ENCODE data around the gene TNFAIP8L1.
A peak's percentile ranks its signal among the peaks of the same experiment; 100 is the strongest.

Gene TNFAIP8L1

GRCh38 chr19:4613254-4613751 is 26.0 kb upstream of the TNFAIP8L1 start:
- H3K27ac ChIP-seq (ENCODE audit: low read depth, low read length, severe bottlenecking), result no peak overlapping the region
- H3K4me3 ChIP-seq (ENCODE audit: extremely low read depth, insufficient read depth, low read length, poor library complexity, severe bottlenecking), result no peak overlapping the region
- H3K36me3 ChIP-seq (ENCODE audit: control insufficient read depth, insufficient read depth, low read length), result no peaks in the 10 kb centered on the region
- H3K4me1 ChIP-seq (ENCODE audit: control insufficient read depth, insufficient read depth, low read length, poor library complexity, severe bottlenecking), result peaks cover 7% of the 10 kb centered on the region
- no peaks in the 10 kb centered on the region for H3K9me3 ChIP-seq (ENCODE audit: control insufficient read depth, low read length)
- 93 to 98% methylated on average over 5 of the region's 8 CpGs for WGBS, 2 experiments (ENCODE audit: insufficient coverage in 2 of 2)

GRCh38 chr19:4618019-4618418 is 21.3 kb upstream of the TNFAIP8L1 start:
- Histone ChIP-seq H3K36me3 (ENCODE audit: control insufficient read depth, insufficient read depth, low read length) (no peaks in the 10 kb centered on the region), H3K9me3 (ENCODE audit: control insufficient read depth, low read length) (no peaks in the 10 kb centered on the region), H3K4me3 (ENCODE audit: extremely low read depth, insufficient read depth, low read length, poor library complexity, severe bottlenecking) (no peak overlapping the region), H3K27ac (ENCODE audit: low read depth, low read length, severe bottlenecking) (no peak overlapping the region), H3K4me1 (ENCODE audit: control insufficient read depth, insufficient read depth, low read length, poor library complexity, severe bottlenecking) (no peaks in the 10 kb centered on the region)
- WGBS, 2 experiments (ENCODE audit: insufficient coverage in 2 of 2), result 52 to 56% methylated on average over 4 to 6 of the region's 6 CpGs

- Histone ChIP-seq H3K4me3 (ENCODE audit: extremely low read depth, insufficient read depth, low read length, poor library complexity, severe bottlenecking) (no peak overlapping the region), H3K4me1 (ENCODE audit: control insufficient read depth, insufficient read depth, low read length, poor library complexity, severe bottlenecking) (peaks cover 3% of the 10 kb centered on the region), H3K36me3 (ENCODE audit: control insufficient read depth, insufficient read depth, low read length) (no peaks in the 10 kb centered on the region), H3K27ac (ENCODE audit: low read depth, low read length, severe bottlenecking) (no peak overlapping the region), H3K9me3 (ENCODE audit: control insufficient read depth, low read length) (no peaks in the 10 kb centered on the region)
- WGBS, 2 experiments (ENCODE audit: insufficient coverage in 2 of 2), result 74 to 83% methylated on average over 15 of the region's 17 CpGs
Observed at GRCh38 chr19:4619668-4620294, 19.5 kb upstream of the TNFAIP8L1 start.

GRCh38 chr19:4620675-4621074 is 18.6 kb upstream of the TNFAIP8L1 start:
- H3K4me1 ChIP-seq (ENCODE audit: control insufficient read depth, insufficient read depth, low read length, poor library complexity, severe bottlenecking), result peaks cover 3% of the 10 kb centered on the region
- no peak overlapping the region for H3K4me3 ChIP-seq (ENCODE audit: extremely low read depth, insufficient read depth, low read length, poor library complexity, severe bottlenecking)
- H3K36me3 ChIP-seq (ENCODE audit: control insufficient read depth, insufficient read depth, low read length), result no peaks in the 10 kb centered on the region
- WGBS, 2 experiments (ENCODE audit: insufficient coverage in 2 of 2), result 50 to 75% methylated on average over 1 to 2 of the region's 2 CpGs
- H3K9me3 ChIP-seq (ENCODE audit: control insufficient read depth, low read length), result no peaks in the 10 kb centered on the region
- no peak overlapping the region for H3K27ac ChIP-seq (ENCODE audit: low read depth, low read length, severe bottlenecking)

GRCh38 chr19:4622695-4623421 is 16.5 kb upstream of the TNFAIP8L1 start:
- WGBS, 2 experiments (ENCODE audit: insufficient coverage in 2 of 2), result 67% methylated on average over 7 to 9 of the region's 12 CpGs
- no peak overlapping the region for H3K4me3 ChIP-seq (ENCODE audit: extremely low read depth, insufficient read depth, low read length, poor library complexity, severe bottlenecking)
- peaks cover 3% of the 10 kb centered on the region for H3K4me1 ChIP-seq (ENCODE audit: control insufficient read depth, insufficient read depth, low read length, poor library complexity, severe bottlenecking)
- H3K36me3 ChIP-seq (ENCODE audit: control insufficient read depth, insufficient read depth, low read length), result no peaks in the 10 kb centered on the region
- no peak overlapping the region for H3K27ac ChIP-seq (ENCODE audit: low read depth, low read length, severe bottlenecking)
- no peaks in the 10 kb centered on the region for H3K9me3 ChIP-seq (ENCODE audit: control insufficient read depth, low read length)

GRCh38 chr19:4624301-4624700 is 15.0 kb upstream of the TNFAIP8L1 start:
- H3K4me3 ChIP-seq (ENCODE audit: extremely low read depth, insufficient read depth, low read length, poor library complexity, severe bottlenecking), result no peak overlapping the region
- no peaks in the 10 kb centered on the region for H3K36me3 ChIP-seq (ENCODE audit: control insufficient read depth, insufficient read depth, low read length)
- 80 to 96% methylated on average over 2 to 3 of the region's 5 CpGs for WGBS, 2 experiments (ENCODE audit: insufficient coverage in 2 of 2)
- H3K27ac ChIP-seq (ENCODE audit: low read depth, low read length, severe bottlenecking), result no peak overlapping the region
- no peaks in the 10 kb centered on the region for H3K9me3 ChIP-seq (ENCODE audit: control insufficient read depth, low read length)
- peaks cover 3% of the 10 kb centered on the region for H3K4me1 ChIP-seq (ENCODE audit: control insufficient read depth, insufficient read depth, low read length, poor library complexity, severe bottlenecking)

- Histone ChIP-seq H3K27ac (ENCODE audit: low read depth, low read length, severe bottlenecking) (no peak overlapping the region), H3K4me1 (ENCODE audit: control insufficient read depth, insufficient read depth, low read length, poor library complexity, severe bottlenecking) (peaks cover 3% of the 10 kb centered on the region), H3K9me3 (ENCODE audit: control insufficient read depth, low read length) (no peaks in the 10 kb centered on the region), H3K36me3 (ENCODE audit: control insufficient read depth, insufficient read depth, low read length) (no peaks in the 10 kb centered on the region), H3K4me3 (ENCODE audit: extremely low read depth, insufficient read depth, low read length, poor library complexity, severe bottlenecking) (no peak overlapping the region)
- WGBS, 2 experiments (ENCODE audit: insufficient coverage in 2 of 2), result 38 to 72% methylated on average over 2 to 3 of the region's 6 CpGs
Observed at GRCh38 chr19:4624733-4625362, 14.5 kb upstream of the TNFAIP8L1 start.

- 35 to 39% methylated on average over 10 to 12 of the region's 14 CpGs for WGBS, 2 experiments (ENCODE audit: insufficient coverage in 2 of 2)
- Histone ChIP-seq H3K4me3 (ENCODE audit: extremely low read depth, insufficient read depth, low read length, poor library complexity, severe bottlenecking) (no peak overlapping the region), H3K4me1 (ENCODE audit: control insufficient read depth, insufficient read depth, low read length, poor library complexity, severe bottlenecking) (peaks cover 24% of the 10 kb centered on the region), H3K9me3 (ENCODE audit: control insufficient read depth, low read length) (no peaks in the 10 kb centered on the region), H3K36me3 (ENCODE audit: control insufficient read depth, insufficient read depth, low read length) (no peaks in the 10 kb centered on the region), H3K27ac (ENCODE audit: low read depth, low read length, severe bottlenecking) (peak overlapping the region; percentile 68)
Observed at GRCh38 chr19:4633140-4633967, 6.0 kb upstream of the TNFAIP8L1 start.

- peaks cover 31% of the 10 kb centered on the region for H3K4me1 ChIP-seq (ENCODE audit: control insufficient read depth, insufficient read depth, low read length, poor library complexity, severe bottlenecking)
- H3K27ac ChIP-seq (ENCODE audit: low read depth, low read length, severe bottlenecking), result no peak overlapping the region
- H3K36me3 ChIP-seq (ENCODE audit: control insufficient read depth, insufficient read depth, low read length), result no peaks in the 10 kb centered on the region
- no peaks in the 10 kb centered on the region for H3K9me3 ChIP-seq (ENCODE audit: control insufficient read depth, low read length)
- WGBS, 2 experiments (ENCODE audit: insufficient coverage in 2 of 2), result 34 to 61% methylated on average over 5 to 7 of the region's 13 CpGs
- peak overlapping the region; percentile 21 for H3K4me3 ChIP-seq (ENCODE audit: extremely low read depth, insufficient read depth, low read length, poor library complexity, severe bottlenecking)
Observed at GRCh38 chr19:4635754-4636116, 3.6 kb upstream of the TNFAIP8L1 start.

GRCh38 chr19:4636151-4636717 is 3.1 kb upstream of the TNFAIP8L1 start:
- Histone ChIP-seq H3K27ac (ENCODE audit: low read depth, low read length, severe bottlenecking) (no peak overlapping the region), H3K9me3 (ENCODE audit: control insufficient read depth, low read length) (no peaks in the 10 kb centered on the region), H3K4me1 (ENCODE audit: control insufficient read depth, insufficient read depth, low read length, poor library complexity, severe bottlenecking) (peaks cover 31% of the 10 kb centered on the region), H3K4me3 (ENCODE audit: extremely low read depth, insufficient read depth, low read length, poor library complexity, severe bottlenecking) (peak overlapping the region; percentile 21), H3K36me3 (ENCODE audit: control insufficient read depth, insufficient read depth, low read length) (no peaks in the 10 kb centered on the region)
- WGBS, 2 experiments (ENCODE audit: insufficient coverage in 2 of 2), result 0 to 1% methylated on average over 36 to 43 of the region's 43 CpGs
